GM21723 (cell line): ENCODE measurements around the gene SSNA1.

Experiments used
- ATAC-seq: cut with Tn5 transposase; IDR thresholded peaks from one replicate; pipeline ENCODE4 v1.9.1; 2021; ENCODE audit warnings: mild to moderate bottlenecking, moderate library complexity; ENCODE audit not compliant: unreplicated experiment

SSNA1 gene

GRCh38 chr9:137199411-137200121 is 11.1 kb downstream of the SSNA1 start:
- no peak for ATAC-seq

- ATAC-seq: peak; percentile 82
Observed at GRCh38 chr9:137200311-137201204, 12.1 kb downstream of the SSNA1 start, which contains the start of gene TPRN. Gene TPRN, minus strand, starts transcription at chr9:137200741. Its CDS starts 30 bp downstream, at chr9:137200711.

- ATAC-seq: no peak
Observed at GRCh38 chr9:137201205-137201868, 12.9 kb downstream of the SSNA1 start.

GRCh38 chr9:137202966-137203365 is 14.5 kb downstream of the SSNA1 start:
- ATAC-seq: no peak

- no peak for ATAC-seq
Observed at GRCh38 chr9:137204731-137205125, 16.3 kb downstream of the SSNA1 start.

- peak; percentile 49 for ATAC-seq
Observed at GRCh38 chr9:137205126-137206069, 16.9 kb downstream of the SSNA1 start, which contains the start of the genes NDOR1 and TMEM203. Gene NDOR1, plus strand, starts transcription at chr9:137205700. Its CDS starts 78 bp downstream, at chr9:137205778. Gene TMEM203, minus strand, starts transcription at chr9:137205648. Its CDS starts 234 bp downstream, at chr9:137205414.

- no peak for ATAC-seq
Observed at GRCh38 chr9:137206602-137207001, 18.1 kb downstream of the SSNA1 start.

- no peak for ATAC-seq
Observed at GRCh38 chr9:137211532-137211931, 23.1 kb downstream of the SSNA1 start.

GRCh38 chr9:137212520-137212919 is 24.0 kb downstream of the SSNA1 start:
- no peak for ATAC-seq

GRCh38 chr9:137213160-137214060 is 24.9 kb downstream of the SSNA1 start:
- no peak for ATAC-seq

- no peak for ATAC-seq
Observed at GRCh38 chr9:137214620-137215019, 26.1 kb downstream of the SSNA1 start.

- no peak for ATAC-seq
Observed at GRCh38 chr9:137215196-137215986, 26.9 kb downstream of the SSNA1 start.

GRCh38 chr9:137216188-137216965 is 27.9 kb downstream of the SSNA1 start:
- ATAC-seq: no peak

- no peak for ATAC-seq
Observed at GRCh38 chr9:137217276-137218211, 29.1 kb downstream of the SSNA1 start.

- ATAC-seq: no peak
Observed at GRCh38 chr9:137218212-137218753, 29.8 kb downstream of the SSNA1 start.

- no peak for ATAC-seq
Observed at GRCh38 chr9:137218754-137219271, 30.3 kb downstream of the SSNA1 start.
